A549 (cell line): Measurements from ENCODE around the gene TAL1. TPM values are rescaled to one million over a fixed set of nuclear protein-coding genes. Genes with fewer than 3 reads are reported as not detected.

Experiments used
- ATAC-seq, 2 experiments: fragments of 200-7000 bp in 1 of 2; fragments of >200 bp in 1 of 2; cut with Nextera tagmentation in 1 of 2; cut with Tn5 transposase in 1 of 2; 3 replicates each; pipeline versions ENCODE4 v1.8.0 to v1.9.1; 2018 to 2020; ENCODE audit warnings: mild to moderate bottlenecking in 1 of 2, moderate library complexity in 1 of 2
- CTCF ChIA-PET: fragments of 300-600 bp; sonication (Branson Sonifier 250); formaldehyde crosslinking; extraction: SDS; loops from one replicate; lab custom pipeline; 2021; ENCODE audit warnings: antibody characterized with exemption, inconsistent platforms; lab: Yijun Ruan, JAX
- POLR2A ChIA-PET: fragments of 350-600 bp; formaldehyde crosslinking; extraction: SDS; loops from one replicate; lab custom pipeline; 2021; ENCODE audit warnings: antibody characterized with exemption, inconsistent platforms; lab: Yijun Ruan, JAX
- DNase-seq, 2 experiments: peaks; one replicate each; pipeline versions ENCODE4 v3.0.0 to v3.0.0-alpha.2; 2011 to 2016; ENCODE audit warnings: low read depth in 1 of 2, low spot score in 1 of 2
- FAIRE-seq: peaks from 2 replicates; lab custom pipeline; 2011; peaks lifted over from hg19 to GRCh38; lab: Jason Lieb, UNC
- H3K27ac ChIP-seq, 2 experiments: fragments of >200 bp; sonication (Bioruptor Twin); formaldehyde crosslinking; 3 replicates each; pipeline ENCODE4 v1.5.1; 2016 to 2017
- H3K4me1 ChIP-seq: fragments of >200 bp; sonication (Bioruptor Twin); formaldehyde crosslinking; 3 replicates; pipeline ENCODE4 v1.6.1; 2016
- H3K4me2 ChIP-seq: fragments of >200 bp; sonication (Bioruptor Twin); formaldehyde crosslinking; 3 replicates; pipeline ENCODE4 v1.6.1; 2016
- H3K4me3 ChIP-seq: fragments of >200 bp; sonication (Bioruptor Twin); formaldehyde crosslinking; 3 replicates; pipeline ENCODE4 v1.5.1; 2016
- H3K9me3 ChIP-seq: fragments of >200 bp; sonication (Bioruptor Twin); formaldehyde crosslinking; 3 replicates; pipeline ENCODE4 v1.6.1; 2016
- ATOH8 ChIP-seq: fragments of 250-450 bp; sonication (Bioruptor Pico); IDR thresholded peaks from 2 replicates; pipeline ENCODE4 v1.5.0; 2020; ENCODE audit warnings: low read depth, mild to moderate bottlenecking, moderate library complexity
- CBX8 ChIP-seq: fragments of 200-600 bp; sonication (generic); IDR thresholded peaks from 2 replicates; pipeline ENCODE4 v1.6.1; 2016
- CEBPB ChIP-seq, 2 experiments: fragments of >200 bp in 1 of 2; sonication (Bioruptor Twin) in 1 of 2; formaldehyde crosslinking in 1 of 2; IDR thresholded peaks; 2 replicates each; pipeline ENCODE4 v1.6.1; 2012 to 2016
- CHD4 ChIP-seq: fragments of 200-600 bp; sonication (generic); IDR thresholded peaks from 2 replicates; pipeline ENCODE4 v1.6.1; 2016; ENCODE audit warnings: antibody characterized with exemption, mild to moderate bottlenecking, borderline replicate concordance
- CTCF ChIP-seq: fragments of >200 bp; sonication (Bioruptor Twin); formaldehyde crosslinking; IDR thresholded peaks from 3 replicates; pipeline ENCODE4 v1.5.1; 2016
- EHMT2 ChIP-seq: fragments of 200-600 bp; sonication (generic); IDR thresholded peaks from 2 replicates; pipeline ENCODE4 v1.6.1; 2016; ENCODE audit warnings: antibody characterized with exemption, low read depth, mild to moderate bottlenecking, moderate library complexity
- EP300 ChIP-seq, 2 experiments: fragments of >200 bp; sonication (Bioruptor Twin); formaldehyde crosslinking; IDR thresholded peaks; 2 replicates in 1 of 2; 3 replicates in 1 of 2; pipeline ENCODE4 v1.6.1; 2016 to 2017
- FOSB ChIP-seq: fragments of 250-450 bp; sonication (Bioruptor Pico); IDR thresholded peaks from 2 replicates; pipeline ENCODE4 v1.5.0; 2020; ENCODE audit warnings: mild to moderate bottlenecking, moderate library complexity
- FOXS1 ChIP-seq: fragments of 250-450 bp; sonication (Bioruptor Pico); IDR thresholded peaks from 2 replicates; pipeline ENCODE4 v1.5.0; 2020; ENCODE audit warnings: mild to moderate bottlenecking, moderate library complexity
- GATA3 ChIP-seq: IDR thresholded peaks from 2 replicates; pipeline ENCODE4 v1.6.1; 2012; ENCODE audit warnings: borderline replicate concordance
- HDAC2 ChIP-seq: fragments of 200-600 bp; sonication (generic); IDR thresholded peaks from 2 replicates; pipeline ENCODE4 v1.6.1; 2016
- HES2 ChIP-seq: fragments of >200 bp; sonication (Bioruptor Twin); formaldehyde crosslinking; IDR thresholded peaks from 2 replicates; pipeline ENCODE4 v1.6.1; 2016
- HEYL ChIP-seq: fragments of 250-450 bp; sonication (Bioruptor Pico); IDR thresholded peaks from 2 replicates; pipeline ENCODE4 v1.8.0; 2021; ENCODE audit warnings: mild to moderate bottlenecking, moderate library complexity
- HOXB5 ChIP-seq: fragments of 250-450 bp; sonication (Bioruptor Pico); IDR thresholded peaks from 2 replicates; pipeline ENCODE4 v1.5.0; 2020; ENCODE audit warnings: mild to moderate bottlenecking, moderate library complexity
- JUN ChIP-seq, 2 experiments: fragments of >200 bp; sonication (Bioruptor Twin); formaldehyde crosslinking; IDR thresholded peaks; 2 replicates in 1 of 2; 3 replicates in 1 of 2; pipeline ENCODE4 v1.6.1; 2016 to 2017
- KDM5A ChIP-seq: fragments of 200-600 bp; sonication (generic); IDR thresholded peaks from 2 replicates; pipeline ENCODE4 v1.6.1; 2016; ENCODE audit warnings: antibody characterized with exemption, mild to moderate bottlenecking
- MYC ChIP-seq: IDR thresholded peaks from 2 replicates; pipeline ENCODE4 v1.6.1; 2012; ENCODE audit warnings: mild to moderate bottlenecking, inconsistent platforms, low read length, improper control_type of control experiment, borderline replicate concordance
- NPAS2 ChIP-seq: fragments of 250-450 bp; sonication (Bioruptor Pico); IDR thresholded peaks from 2 replicates; pipeline ENCODE4 v1.8.0; 2022; ENCODE audit warnings: mild to moderate bottlenecking, moderate library complexity, borderline replicate concordance
- POLR2A ChIP-seq: IDR thresholded peaks from 2 replicates; pipeline ENCODE4 v1.6.1; 2012; ENCODE audit warnings: mild to moderate bottlenecking, low read length
- POLR2AphosphoS2 ChIP-seq: conservative IDR thresholded peaks from 2 replicates; pipeline ENCODE4 v1.6.1; 2012; ENCODE audit warnings: low read length, improper control_type of control experiment, inconsistent platforms
- RAD21 ChIP-seq, 2 experiments: fragments of >200 bp in 1 of 2; sonication (Bioruptor Twin) in 1 of 2; formaldehyde crosslinking in 1 of 2; IDR thresholded peaks in 1 of 2; conservative IDR thresholded peaks in 1 of 2; 2 replicates in 1 of 2; 3 replicates in 1 of 2; pipeline ENCODE4 v1.6.1; 2012 to 2018; ENCODE audit warnings: inconsistent platforms in 1 of 2
- RARB ChIP-seq: fragments of 250-450 bp; sonication (Bioruptor Pico); IDR thresholded peaks from 2 replicates; pipeline ENCODE4 v1.8.0; 2021; ENCODE audit warnings: mild to moderate bottlenecking, moderate library complexity
- RCOR1 ChIP-seq: fragments of 150-350 bp; IDR thresholded peaks from 2 replicates; pipeline ENCODE4 v1.6.1; 2014; ENCODE audit warnings: antibody characterized with exemption, low read length, low read depth
- SMC3 ChIP-seq: fragments of >200 bp; sonication (Bioruptor Twin); formaldehyde crosslinking; IDR thresholded peaks from 3 replicates; pipeline ENCODE4 v1.6.1; 2018; ENCODE audit warnings: inconsistent platforms
- SREBF2 ChIP-seq: fragments of 450-650 bp; IDR thresholded peaks from 2 replicates; pipeline ENCODE4 v1.6.1; 2014; ENCODE audit warnings: mild to moderate bottlenecking, moderate library complexity
- ZC3H11A ChIP-seq: fragments of 450-650 bp; IDR thresholded peaks from 2 replicates; pipeline ENCODE4 v1.6.1; 2014; ENCODE audit warnings: antibody characterized with exemption, mild to moderate bottlenecking
- WGBS: methylation state at CpG from one replicate; pipeline ENCODE4 v1.1.6; 2017; ENCODE audit errors: missing lambda C conversion rate; 5-methylcytosine and 5-hydroxymethylcytosine counted together
- polyA plus RNA-seq, 4 experiments: library from polyadenylated mRNA; depleted of rRNA in 3 of 4; stranded (reverse); fragments of >200 nt; fragmentation: RNase III in 1 of 4; extraction: RNeasy Plus Mini Kit Qiagen cat#74134 plus additional on column Dnase treatment in 1 of 4; gene quantifications; 2 replicates in 3 of 4; 3 replicates in 1 of 4; pipeline ENCODE4 v1.2.3, GENCODE V29; 2011 to 2017

TAL1 gene
- polyA plus RNA-seq, 2 of the 4 experiments (the other 2 are of a cell fraction), result not detected

- WGBS, result 91% methylated on average over 8 of the region's 8 CpGs
- ATAC-seq (no peak), FAIRE-seq (no peak)
Observed at GRCh38 chr1:47178654-47179016, 53.4 kb downstream of the TAL1 start.

GRCh38 chr1:47178020-47178419, 54.0 kb downstream of the TAL1 start:
- 93% methylated on average over 6 of the region's 6 CpGs for WGBS
- ATAC-seq, result no peak
- Histone ChIP-seq H3K4me3 (no peak overlapping the region), H3K27ac (no peak overlapping the region), H3K4me2 (no peak overlapping the region), H3K9me3 (no peaks in the 10 kb centered on the region), H3K4me1 (peaks cover 36% of the 10 kb centered on the region)
- no peak for DNase-seq
- CTCF ChIA-PET, result interaction anchor here (0.8 to 9.1 kb wide), 11 partner anchors 11 to 302 kb away, joined by 3 to 142 read pairs (median 8); partner anchors contain the start of gene PDZK1IP1
- POLR2A ChIA-PET, result no interaction called here
- no peak for TF ChIP-seq EHMT2
- TF ChIP-seq SREBF2, result no peak
- TF ChIP-seq RARB (CRISPR knock-in tag), result no peak
- TF ChIP-seq HEYL, result no peak
- TF ChIP-seq MYC, result no peak
- no peak for TF ChIP-seq HOXB5
- no peak for TF ChIP-seq ATOH8
- TF ChIP-seq ZC3H11A, result no peak
- TF ChIP-seq RCOR1, result no peak
- no peak for TF ChIP-seq EP300 (IDR thresholded peaks at IDR 0.05)
- TF ChIP-seq POLR2A, result no peak
- TF ChIP-seq JUN (IDR thresholded peaks at IDR 0.05), result no peak
- no peak for TF ChIP-seq GATA3
- no peak for TF ChIP-seq FOSB (CRISPR knock-in tag)
- no peak for TF ChIP-seq POLR2AphosphoS2
- TF ChIP-seq CTCF, result no peak
- TF ChIP-seq CEBPB (IDR thresholded peaks at IDR 0.05), result no peak
- no peak for FAIRE-seq

More at GRCh38 chr1:47178654-47179016, 53.4 kb downstream of the TAL1 start:
- H3K4me2 ChIP-seq, result peak overlapping the region; percentile 98
- peak overlapping the region; percentile 46 for H3K4me3 ChIP-seq
- H3K4me1 ChIP-seq, result peaks cover 36% of the 10 kb centered on the region
- POLR2A ChIA-PET, result interaction anchor here (0.9 to 1.4 kb wide), 6 partner anchors 11 to 259 kb away, joined by 3 to 8 read pairs (median 5); partner anchors contain the start of genes CMPK1, FOXD2, PDZK1IP1 and STIL
- H3K27ac ChIP-seq, result peak overlapping the region; percentile 81 to 90
- no peak for DNase-seq
- no peak for TF ChIP-seq CEBPB (IDR thresholded peaks at IDR 0.05)
- no peak for TF ChIP-seq CHD4
- no peak for TF ChIP-seq SREBF2
- TF ChIP-seq KDM5A, result no peak
- no peak for TF ChIP-seq FOXS1
- TF ChIP-seq CBX8, result no peak
- TF ChIP-seq MYC, result no peak
- H3K9me3 ChIP-seq, result no peaks in the 10 kb centered on the region
- CTCF ChIA-PET, result interaction anchor here (0.8 to 9.1 kb wide), 28 partner anchors 12 to 819 kb away, joined by 3 to 142 read pairs (median 4); partner anchors contain the start of genes PDZK1IP1 and TRABD2B

GRCh38 chr1:47175227-47175934, 56.6 kb downstream of the TAL1 start:
- CTCF ChIA-PET, result interaction anchor here (0.7 to 9.1 kb wide), 14 partner anchors 9 to 551 kb away, joined by 3 to 142 read pairs (median 3); partner anchors contain the start of gene PDZK1IP1
- peak; percentile 59 to 77 for DNase-seq
- Histone ChIP-seq H3K9me3 (no peaks in the 10 kb centered on the region), H3K4me1 (peaks cover 10% of the 10 kb centered on the region), H3K4me3 (no peak overlapping the region), H3K4me2 (peak overlapping the region; percentile 59), H3K27ac (no peak overlapping the region)
- 4% methylated on average over 11 of the region's 11 CpGs for WGBS
- no peak for TF ChIP-seq HOXB5
- no peak for TF ChIP-seq HES2
- TF ChIP-seq NPAS2 (CRISPR knock-in tag), result no peak
- peak; percentile 41; the same call in 2 of the 3 replicates for TF ChIP-seq SMC3
- peak; percentile 63 for TF ChIP-seq CTCF
- no peak for TF ChIP-seq HDAC2
- TF ChIP-seq RAD21 (conservative IDR thresholded peaks at IDR 0.05 in 1 of 2, IDR thresholded peaks at IDR 0.05 in 1 of 2), result peak; percentile 50 to 61
- peak; percentile 61 to 68; a peak in 5 of 6 replicates for ATAC-seq
- no peak for FAIRE-seq
- POLR2A ChIA-PET, result no interaction called here
